ENCODE results near the gene LINC01488.

Gene LINC01488

GRCh38 chr11:69475866-69476471, 5.5 kb upstream of the LINC01488 start:
- Histone ChIP-seq H3K9me3 (replicated peaks; ENCODE audit: low read length) (peaks cover 6% of the 10 kb centered on the region), H3K4me2 (ENCODE audit: low read length) (no peak overlapping the region), H3K27me3 (ENCODE audit: control insufficient read depth, insufficient read depth, low read length) (peaks cover 2% of the 10 kb centered on the region), H3K4me3 (ENCODE audit: low read length) (no peak overlapping the region), H3K9ac (ENCODE audit: low read depth, low read length) (no peak overlapping the region), H3K36me3 (ENCODE audit: insufficient read depth, low read length) (no peaks in the 10 kb centered on the region), H3K4me1 (ENCODE audit: control insufficient read depth, insufficient read depth, low read length) (peaks cover 13% of the 10 kb centered on the region)

GRCh38 chr11:69476509-69476961, 4.9 kb upstream of the LINC01488 start:
- Histone ChIP-seq H3K4me2 (ENCODE audit: low read length) (no peak overlapping the region), H3K27me3 (ENCODE audit: control insufficient read depth, insufficient read depth, low read length) (peaks cover 2% of the 10 kb centered on the region), H3K4me1 (ENCODE audit: control insufficient read depth, insufficient read depth, low read length) (peaks cover 13% of the 10 kb centered on the region), H3K4me3 (ENCODE audit: low read length) (no peak overlapping the region), H3K9me3 (replicated peaks; ENCODE audit: low read length) (peaks cover 6% of the 10 kb centered on the region), H3K9ac (ENCODE audit: low read depth, low read length) (no peak overlapping the region), H3K36me3 (ENCODE audit: insufficient read depth, low read length) (no peaks in the 10 kb centered on the region)

GRCh38 chr11:69477086-69477485, 4.4 kb upstream of the LINC01488 start:
- Histone ChIP-seq H3K4me2 (ENCODE audit: low read length) (no peak overlapping the region), H3K27me3 (ENCODE audit: control insufficient read depth, insufficient read depth, low read length) (peaks cover 2% of the 10 kb centered on the region), H3K4me1 (ENCODE audit: control insufficient read depth, insufficient read depth, low read length) (peaks cover 13% of the 10 kb centered on the region)

GRCh38 chr11:69479591-69480271, 1.7 kb upstream of the LINC01488 start:
- no peak overlapping the region for H3K9ac ChIP-seq (ENCODE audit: low read depth, low read length)
- peaks cover 13% of the 10 kb centered on the region for H3K4me1 ChIP-seq (ENCODE audit: control insufficient read depth, insufficient read depth, low read length)
- H3K36me3 ChIP-seq (ENCODE audit: insufficient read depth, low read length) = no peaks in the 10 kb centered on the region
- H3K4me3 ChIP-seq (ENCODE audit: low read length) = no peak overlapping the region
- peaks cover 13% of the 10 kb centered on the region for H3K27me3 ChIP-seq (ENCODE audit: control insufficient read depth, insufficient read depth, low read length)
- H3K4me2 ChIP-seq (ENCODE audit: low read length) = no peak overlapping the region
- H3K9me3 ChIP-seq (replicated peaks; ENCODE audit: low read length) = no peaks in the 10 kb centered on the region

More at GRCh38 chr11:69477086-69477485, 4.4 kb upstream of the LINC01488 start:
- Histone ChIP-seq H3K9me3 (replicated peaks; ENCODE audit: low read length) (peaks cover 6% of the 10 kb centered on the region), H3K4me3 (ENCODE audit: low read length) (no peak overlapping the region), H3K36me3 (ENCODE audit: insufficient read depth, low read length) (no peaks in the 10 kb centered on the region), H3K9ac (ENCODE audit: low read depth, low read length) (no peak overlapping the region)

- Histone ChIP-seq H3K4me3 (ENCODE audit: low read length) (no peak overlapping the region), H3K4me1 (ENCODE audit: control insufficient read depth, insufficient read depth, low read length) (peaks cover 13% of the 10 kb centered on the region), H3K4me2 (ENCODE audit: low read length) (no peak overlapping the region), H3K27me3 (ENCODE audit: control insufficient read depth, insufficient read depth, low read length) (peaks cover 13% of the 10 kb centered on the region), H3K36me3 (ENCODE audit: insufficient read depth, low read length) (no peaks in the 10 kb centered on the region), H3K9me3 (replicated peaks; ENCODE audit: low read length) (no peaks in the 10 kb centered on the region), H3K9ac (ENCODE audit: low read depth, low read length) (no peak overlapping the region)
These were observed 693 bp upstream of the LINC01488 start for GRCh38 chr11:69480547-69481392.

GRCh38 chr11:69482322-69482721, 859 bp downstream of the LINC01488 start:
- Histone ChIP-seq H3K27me3 (ENCODE audit: control insufficient read depth, insufficient read depth, low read length) (peaks cover 13% of the 10 kb centered on the region), H3K4me3 (ENCODE audit: low read length) (no peak overlapping the region), H3K9ac (ENCODE audit: low read depth, low read length) (no peak overlapping the region), H3K4me1 (ENCODE audit: control insufficient read depth, insufficient read depth, low read length) (peaks cover 13% of the 10 kb centered on the region), H3K9me3 (replicated peaks; ENCODE audit: low read length) (no peaks in the 10 kb centered on the region), H3K36me3 (ENCODE audit: insufficient read depth, low read length) (no peaks in the 10 kb centered on the region), H3K4me2 (ENCODE audit: low read length) (no peak overlapping the region)

GRCh38 chr11:69483170-69483569, 1.7 kb downstream of the LINC01488 start:
- H3K36me3 ChIP-seq (ENCODE audit: insufficient read depth, low read length) = no peaks in the 10 kb centered on the region
- H3K9ac ChIP-seq (ENCODE audit: low read depth, low read length) = no peak overlapping the region
- H3K4me3 ChIP-seq (ENCODE audit: low read length) = no peak overlapping the region
- peaks cover 13% of the 10 kb centered on the region for H3K4me1 ChIP-seq (ENCODE audit: control insufficient read depth, insufficient read depth, low read length)
- no peaks in the 10 kb centered on the region for H3K9me3 ChIP-seq (replicated peaks; ENCODE audit: low read length)
- no peak overlapping the region for H3K4me2 ChIP-seq (ENCODE audit: low read length)
- H3K27me3 ChIP-seq (ENCODE audit: control insufficient read depth, insufficient read depth, low read length) = peaks cover 13% of the 10 kb centered on the region

GRCh38 chr11:69483691-69484426, 2.4 kb downstream of the LINC01488 start:
- Histone ChIP-seq H3K4me2 (ENCODE audit: low read length) (no peak overlapping the region), H3K4me3 (ENCODE audit: low read length) (no peak overlapping the region), H3K4me1 (ENCODE audit: control insufficient read depth, insufficient read depth, low read length) (peaks cover 13% of the 10 kb centered on the region), H3K27me3 (ENCODE audit: control insufficient read depth, insufficient read depth, low read length) (peaks cover 13% of the 10 kb centered on the region), H3K9me3 (replicated peaks; ENCODE audit: low read length) (no peaks in the 10 kb centered on the region), H3K9ac (ENCODE audit: low read depth, low read length) (no peak overlapping the region), H3K36me3 (ENCODE audit: insufficient read depth, low read length) (no peaks in the 10 kb centered on the region)

- no peak overlapping the region for H3K4me2 ChIP-seq (ENCODE audit: low read length)
- no peaks in the 10 kb centered on the region for H3K36me3 ChIP-seq (ENCODE audit: insufficient read depth, low read length)
- H3K9me3 ChIP-seq (replicated peaks; ENCODE audit: low read length) = no peaks in the 10 kb centered on the region
- H3K4me1 ChIP-seq (ENCODE audit: control insufficient read depth, insufficient read depth, low read length) = peaks cover 10% of the 10 kb centered on the region
- H3K9ac ChIP-seq (ENCODE audit: low read depth, low read length) = no peak overlapping the region
- peaks cover 11% of the 10 kb centered on the region for H3K27me3 ChIP-seq (ENCODE audit: control insufficient read depth, insufficient read depth, low read length)
- H3K4me3 ChIP-seq (ENCODE audit: low read length) = no peak overlapping the region
These were observed 3.2 kb downstream of the LINC01488 start for GRCh38 chr11:69484427-69485259.

- Histone ChIP-seq H3K4me1 (ENCODE audit: control insufficient read depth, insufficient read depth, low read length) (peaks cover 2% of the 10 kb centered on the region), H3K4me3 (ENCODE audit: low read length) (no peak overlapping the region), H3K36me3 (ENCODE audit: insufficient read depth, low read length) (no peaks in the 10 kb centered on the region), H3K27me3 (ENCODE audit: control insufficient read depth, insufficient read depth, low read length) (peaks cover 11% of the 10 kb centered on the region), H3K4me2 (ENCODE audit: low read length) (no peak overlapping the region), H3K9ac (ENCODE audit: low read depth, low read length) (no peak overlapping the region), H3K9me3 (replicated peaks; ENCODE audit: low read length) (no peaks in the 10 kb centered on the region)
These were observed 4.0 kb downstream of the LINC01488 start for GRCh38 chr11:69485337-69486041.
